ENCODE results near the gene SYNGR4.

SYNGR4 gene

DNA sequence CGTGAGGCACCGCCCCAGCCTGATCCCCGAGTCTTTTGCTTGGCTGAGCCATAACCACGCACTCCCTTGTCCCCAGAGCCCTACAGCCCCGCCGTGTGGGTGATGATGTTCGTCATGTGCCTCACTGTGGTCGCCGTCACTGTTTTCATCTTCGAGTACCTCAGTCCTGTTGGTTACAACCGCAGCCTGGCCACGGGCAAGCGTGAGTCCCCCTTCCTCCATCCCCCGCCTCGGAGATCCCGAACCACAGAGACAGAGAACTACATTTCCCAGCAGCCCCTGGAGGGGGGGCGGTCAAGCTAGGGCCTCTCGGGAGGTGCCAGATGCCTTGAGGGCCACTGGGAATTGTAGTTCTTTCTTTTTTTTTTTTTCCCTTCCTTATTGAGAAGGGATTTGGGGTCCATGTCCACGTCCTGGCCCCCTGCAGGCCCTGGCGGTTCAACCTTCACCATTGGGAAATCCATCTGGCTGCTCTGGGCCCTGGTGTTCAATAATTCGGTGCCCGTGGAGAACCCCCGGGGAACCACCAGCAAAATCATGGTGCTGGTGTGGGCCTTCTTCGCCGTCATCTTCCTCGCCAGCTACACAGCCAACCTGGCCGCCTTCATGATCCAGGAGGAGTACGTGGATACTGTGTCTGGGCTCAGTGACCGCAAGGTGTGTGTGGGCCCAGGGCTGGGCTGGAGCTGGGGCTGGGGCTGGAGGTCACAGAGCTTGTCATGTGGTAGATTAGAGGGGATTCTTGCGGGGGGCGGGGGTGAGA lies 55.2 kb downstream of the SYNGR4 start:
- no peak overlapping the region for H3K4me3 ChIP-seq (ENCODE audit: low read depth, low read length)
- in situ Hi-C loops (cut with HindIII; ENCODE audit: low sequenced_read_pairs) = no loop called here
- TF ChIP-seq, protein P1, sequence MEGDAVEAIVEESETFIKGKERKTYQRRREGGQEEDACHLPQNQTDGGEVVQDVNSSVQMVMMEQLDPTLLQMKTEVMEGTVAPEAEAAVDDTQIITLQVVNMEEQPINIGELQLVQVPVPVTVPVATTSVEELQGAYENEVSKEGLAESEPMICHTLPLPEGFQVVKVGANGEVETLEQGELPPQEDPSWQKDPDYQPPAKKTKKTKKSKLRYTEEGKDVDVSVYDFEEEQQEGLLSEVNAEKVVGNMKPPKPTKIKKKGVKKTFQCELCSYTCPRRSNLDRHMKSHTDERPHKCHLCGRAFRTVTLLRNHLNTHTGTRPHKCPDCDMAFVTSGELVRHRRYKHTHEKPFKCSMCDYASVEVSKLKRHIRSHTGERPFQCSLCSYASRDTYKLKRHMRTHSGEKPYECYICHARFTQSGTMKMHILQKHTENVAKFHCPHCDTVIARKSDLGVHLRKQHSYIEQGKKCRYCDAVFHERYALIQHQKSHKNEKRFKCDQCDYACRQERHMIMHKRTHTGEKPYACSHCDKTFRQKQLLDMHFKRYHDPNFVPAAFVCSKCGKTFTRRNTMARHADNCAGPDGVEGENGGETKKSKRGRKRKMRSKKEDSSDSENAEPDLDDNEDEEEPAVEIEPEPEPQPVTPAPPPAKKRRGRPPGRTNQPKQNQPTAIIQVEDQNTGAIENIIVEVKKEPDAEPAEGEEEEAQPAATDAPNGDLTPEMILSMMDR (IDR thresholded peaks at IDR 0.05; ENCODE audit: low read depth, low read length) = no peak
- DNase-seq (ENCODE audit: low read depth, low spot score) = peak; percentile 55

DNA sequence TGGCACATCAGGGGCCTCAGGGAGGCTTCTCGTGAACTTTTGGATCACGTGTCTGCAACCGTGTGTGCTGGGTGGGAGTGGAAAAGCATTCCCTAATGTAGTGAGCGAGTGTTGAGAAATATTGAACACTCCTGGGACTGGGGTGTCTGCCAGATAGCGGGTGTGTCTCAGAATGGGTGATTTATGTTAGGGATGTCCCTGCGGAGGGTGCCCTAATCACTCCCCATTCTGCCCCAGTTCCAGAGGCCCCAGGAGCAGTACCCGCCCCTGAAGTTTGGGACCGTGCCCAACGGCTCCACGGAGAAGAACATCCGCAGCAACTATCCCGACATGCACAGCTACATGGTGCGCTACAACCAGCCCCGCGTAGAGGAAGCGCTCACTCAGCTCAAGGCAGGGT lies 57.4 kb downstream of the SYNGR4 start:
- TF ChIP-seq, protein P1 (IDR thresholded peaks at IDR 0.05; ENCODE audit: low read depth, low read length) = no peak
- H3K4me3 ChIP-seq (ENCODE audit: low read depth, low read length) = no peak overlapping the region
- in situ Hi-C loops (cut with HindIII; ENCODE audit: low sequenced_read_pairs) = no loop called here
- DNase-seq (ENCODE audit: low read depth, low spot score) = no peak

DNA sequence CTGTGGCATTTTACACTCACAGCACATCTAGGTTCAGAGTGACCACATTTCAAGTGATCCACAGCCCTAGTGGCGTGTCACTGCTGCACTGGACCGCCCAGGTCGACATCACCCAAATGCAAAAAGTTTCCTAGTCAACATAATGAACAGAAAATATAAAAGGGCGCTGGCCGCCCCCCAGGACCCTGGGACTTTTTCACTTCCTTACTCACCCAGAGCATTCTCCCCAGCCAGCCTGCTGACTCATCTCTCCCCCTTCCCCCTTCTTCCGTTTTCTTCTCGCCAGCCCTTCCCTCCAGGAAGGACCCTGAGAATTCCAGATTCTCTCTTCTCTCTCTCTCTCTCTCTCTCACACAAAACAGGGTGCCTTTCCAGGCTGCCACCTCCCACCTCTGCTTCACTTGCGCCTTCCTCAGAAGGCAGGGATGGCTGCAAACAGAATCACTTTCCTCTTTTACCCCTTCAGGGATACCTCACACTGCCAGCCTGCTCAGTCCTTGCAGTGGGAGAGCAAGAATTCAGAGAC lies 60.6 kb downstream of the SYNGR4 start:
- peak; percentile 67 for DNase-seq (ENCODE audit: low read depth, low spot score)
- no peak overlapping the region for H3K4me3 ChIP-seq (ENCODE audit: low read depth, low read length)
- TF ChIP-seq, protein P1 (IDR thresholded peaks at IDR 0.05; ENCODE audit: low read depth, low read length) = no peak
- in situ Hi-C loops (cut with HindIII; ENCODE audit: low sequenced_read_pairs) = no loop called here

Data from astrocyte of the spinal cord (primary cell).